Esophagus squamous epithelium (tissue), 5 donors: ENCODE results near the gene CRHR1. TPM values are rescaled to one million over a fixed set of nuclear protein-coding genes. Genes with fewer than 3 reads are reported as not detected.

Experiments
- DNase-seq: peaks from one replicate; lab custom pipeline; 2025; lab: John Stamatoyannopoulos, UW
- H3K27ac ChIP-seq, 4 donors: fragments of 200-600 bp; sonication (generic); one replicate each; pipeline ENCODE4 v1.5.1; 2016 to 2019; ENCODE audit warnings: mild to moderate bottlenecking in 1 of 4
- H3K27me3 ChIP-seq, 4 donors: fragments of 200-600 bp; sonication (generic); 1 replicate in 3 of 4; 2 replicates in 1 of 4; pipeline versions ENCODE4 v1.5.1 to v1.6.0; 2017 to 2021; ENCODE audit warnings: antibody characterized with exemption in 1 of 4
- H3K36me3 ChIP-seq, 3 donors: fragments of 200-600 bp; sonication (generic); one replicate each; pipeline ENCODE4 v1.5.1; 2016 to 2019
- H3K4me1 ChIP-seq, 3 donors: fragments of 200-600 bp; sonication (generic); one replicate each; pipeline ENCODE4 v1.5.1; 2017 to 2019
- H3K4me3 ChIP-seq, 4 donors: fragments of 200-600 bp; sonication (generic); 1 replicate in 3 of 4; 2 replicates in 1 of 4; pipeline ENCODE4 v1.5.1; 2016 to 2019; ENCODE audit warnings: mild to moderate bottlenecking in 2 of 4, moderate library complexity in 1 of 4
- H3K9me3 ChIP-seq, 3 donors: fragments of 200-600 bp; sonication (generic); one replicate each; pipeline ENCODE4 v1.5.1; 2016 to 2019
- CTCF ChIP-seq, 6 experiments: fragments of 450-650 bp in 4 of 6; fragments of 200-600 bp in 2 of 6; sonication (generic) in 2 of 6; IDR thresholded peaks; one replicate each; pipeline ENCODE4 v1.5.1; 2016 to 2019; ENCODE audit warnings: antibody characterized with exemption in 6 of 6, mild to moderate bottlenecking in 4 of 6, moderate library complexity in 4 of 6
- POLR2A ChIP-seq, 4 donors: fragments of 450-650 bp; IDR thresholded peaks; one replicate each; pipeline ENCODE4 v1.6.1; 2017; ENCODE audit warnings: antibody characterized with exemption in 4 of 4, mild to moderate bottlenecking in 4 of 4, moderate library complexity in 3 of 4
- WGBS, 2 donors: methylation state at CpG; one replicate each; pipeline ENCODE4 v1.1.5; 2018; 5-methylcytosine and 5-hydroxymethylcytosine counted together
- intact Hi-C: fragments of 100-400 bp; cut with DNase I; formaldehyde crosslinking; loops from one replicate; pipeline ENCODE4 v1.15.0; 2022
- total RNA-seq, 4 donors: library from RNA; depleted of rRNA; stranded (reverse); fragments of >200 nt; gene quantifications; one replicate each; pipeline ENCODE4 v1.1.0, GENCODE V29; 2016
- donor health status: DM: yes; HTN: yes; CAD: no.

The CRHR1 gene
- total RNA-seq, 4 donors from 2014 or later: not detected

GRCh38 chr17:45837603-45838002 is 53.5 kb downstream of the CRHR1 start:
- intact Hi-C loops: loop anchor here (10.0 kb wide), 1 partner anchor 443 kb away; no protein-coding TSS in a partner anchor
- no peaks in the 10 kb centered on the region for H3K9me3 ChIP-seq
- peaks cover 0 to 39% (median 0%) of the 10 kb centered on the region in 4 donors for H3K27me3 ChIP-seq
- no peak overlapping the region for H3K27ac ChIP-seq
- no peak for DNase-seq
- H3K4me1 ChIP-seq: no peaks in the 10 kb centered on the region
- WGBS, 2 donors: 86 to 98% methylated on average over 3 to 7 of the region's 9 CpGs
- no peak overlapping the region for H3K4me3 ChIP-seq
- no peaks in the 10 kb centered on the region for H3K36me3 ChIP-seq
- TF ChIP-seq CTCF (IDR thresholded peaks at IDR 0.05) (no peak), POLR2A (IDR thresholded peaks at IDR 0.05) (no peak)

- no peak for DNase-seq
- H3K4me3 ChIP-seq: no peak overlapping the region
- H3K4me1 ChIP-seq: no peaks in the 10 kb centered on the region
- 38 to 71% methylated on average over 2 to 5 of the region's 8 CpGs for WGBS, 2 donors
- H3K36me3 ChIP-seq: no peaks in the 10 kb centered on the region
- no peaks in the 10 kb centered on the region for H3K9me3 ChIP-seq
- peaks cover 0 to 27% (median 0%) of the 10 kb centered on the region in 4 donors for H3K27me3 ChIP-seq
- no peak overlapping the region for H3K27ac ChIP-seq
- TF ChIP-seq POLR2A (IDR thresholded peaks at IDR 0.05): no peak
- TF ChIP-seq CTCF (IDR thresholded peaks at IDR 0.05): no peak
- intact Hi-C loops: loop anchor here (10.0 kb wide), 1 partner anchor 444 kb away; no protein-coding TSS in a partner anchor
Observed at GRCh38 chr17:45838751-45839295, 54.7 kb downstream of the CRHR1 start.

GRCh38 chr17:45839442-45839841 is 55.3 kb downstream of the CRHR1 start:
- DNase-seq: no peak
- H3K27me3 ChIP-seq: peaks cover 0 to 22% (median 0%) of the 10 kb centered on the region in 4 donors
- H3K9me3 ChIP-seq: no peaks in the 10 kb centered on the region
- intact Hi-C loops: loop anchor here (10.0 kb wide), 1 partner anchor 445 kb away; no protein-coding TSS in a partner anchor
- H3K36me3 ChIP-seq: no peaks in the 10 kb centered on the region
- H3K27ac ChIP-seq: no peak overlapping the region
- H3K4me3 ChIP-seq: no peak overlapping the region
- WGBS, 2 donors: 48 to 75% methylated on average over 2 to 4 of the region's 4 CpGs
- TF ChIP-seq POLR2A (IDR thresholded peaks at IDR 0.05): no peak
- H3K4me1 ChIP-seq: no peaks in the 10 kb centered on the region

- intact Hi-C loops: no loop called here
Observed at GRCh38 chr17:45841186-45841585, 57.1 kb downstream of the CRHR1 start.

GRCh38 chr17:45841883-45842525 is 57.9 kb downstream of the CRHR1 start:
- intact Hi-C loops: no loop called here
- H3K4me3 ChIP-seq: no peak overlapping the region
- H3K4me1 ChIP-seq: no peaks in the 10 kb centered on the region
- H3K9me3 ChIP-seq: no peaks in the 10 kb centered on the region
- H3K27me3 ChIP-seq: peaks cover 0 to 5% (median 0%) of the 10 kb centered on the region in 4 donors
- 42 to 43% methylated on average over 7 of the region's 7 CpGs for WGBS, 2 donors
- DNase-seq: no peak
- TF ChIP-seq CTCF (IDR thresholded peaks at IDR 0.05): no peak
- no peak for TF ChIP-seq POLR2A (IDR thresholded peaks at IDR 0.05)
- no peak overlapping the region for H3K27ac ChIP-seq
- no peaks in the 10 kb centered on the region for H3K36me3 ChIP-seq

More at GRCh38 chr17:45841186-45841585, 57.1 kb downstream of the CRHR1 start:
- Histone ChIP-seq H3K27me3 (peaks cover 0 to 6% (median 0%) of the 10 kb centered on the region in 4 donors), H3K27ac (no peak overlapping the region), H3K36me3 (no peaks in the 10 kb centered on the region), H3K4me3 (no peak overlapping the region), H3K9me3 (no peaks in the 10 kb centered on the region), H3K4me1 (no peaks in the 10 kb centered on the region)
- TF ChIP-seq CTCF (IDR thresholded peaks at IDR 0.05) (no peak), POLR2A (IDR thresholded peaks at IDR 0.05) (no peak)
- DNase-seq: no peak
- 66 to 67% methylated on average over 9 of the region's 9 CpGs for WGBS, 2 donors
